Body of pancreas (tissue), 4 donors: ENCODE data around the gene LCE3E.

Source experiments
- POLR2A ChIP-seq, 3 donors: fragments of 450-650 bp; IDR thresholded peaks; one replicate each; pipeline ENCODE4 v1.6.1; 2016; ENCODE audit warnings: antibody characterized with exemption in 3 of 3, mild to moderate bottlenecking in 2 of 3
- TF ChIP-seq, protein P1 (sequence below), 7 experiments: fragments of 450-650 bp in 4 of 7; fragments of 200-600 bp in 3 of 7; sonication (generic) in 3 of 7; IDR thresholded peaks; one replicate each; pipeline ENCODE4 v1.5.1; 2016 to 2019; ENCODE audit warnings: antibody characterized with exemption in 7 of 7

DNA sequence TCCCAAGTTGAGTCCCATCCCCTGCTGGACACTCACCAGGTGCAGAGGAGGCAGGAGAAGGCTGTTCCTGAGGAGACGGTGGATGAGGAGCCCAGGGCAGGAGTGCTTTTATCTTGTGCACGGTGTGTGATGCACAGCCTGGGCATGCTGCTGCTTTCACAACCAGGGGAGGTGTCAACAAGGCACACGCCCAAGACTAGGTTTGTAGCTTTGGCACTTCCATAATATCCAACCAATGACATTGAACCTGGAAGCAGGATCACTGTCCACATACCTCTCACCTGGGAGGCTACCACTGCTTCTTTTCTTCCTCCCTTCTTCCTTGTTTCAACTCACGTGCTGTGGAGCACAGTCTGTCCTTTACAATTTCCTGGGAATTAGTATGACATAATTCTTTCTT is 13.9 kb upstream of the LCE3E start, which contains the start of gene LCE3D:
- TF ChIP-seq POLR2A (IDR thresholded peaks at IDR 0.05), result no peak
- TF ChIP-seq, protein P1, sequence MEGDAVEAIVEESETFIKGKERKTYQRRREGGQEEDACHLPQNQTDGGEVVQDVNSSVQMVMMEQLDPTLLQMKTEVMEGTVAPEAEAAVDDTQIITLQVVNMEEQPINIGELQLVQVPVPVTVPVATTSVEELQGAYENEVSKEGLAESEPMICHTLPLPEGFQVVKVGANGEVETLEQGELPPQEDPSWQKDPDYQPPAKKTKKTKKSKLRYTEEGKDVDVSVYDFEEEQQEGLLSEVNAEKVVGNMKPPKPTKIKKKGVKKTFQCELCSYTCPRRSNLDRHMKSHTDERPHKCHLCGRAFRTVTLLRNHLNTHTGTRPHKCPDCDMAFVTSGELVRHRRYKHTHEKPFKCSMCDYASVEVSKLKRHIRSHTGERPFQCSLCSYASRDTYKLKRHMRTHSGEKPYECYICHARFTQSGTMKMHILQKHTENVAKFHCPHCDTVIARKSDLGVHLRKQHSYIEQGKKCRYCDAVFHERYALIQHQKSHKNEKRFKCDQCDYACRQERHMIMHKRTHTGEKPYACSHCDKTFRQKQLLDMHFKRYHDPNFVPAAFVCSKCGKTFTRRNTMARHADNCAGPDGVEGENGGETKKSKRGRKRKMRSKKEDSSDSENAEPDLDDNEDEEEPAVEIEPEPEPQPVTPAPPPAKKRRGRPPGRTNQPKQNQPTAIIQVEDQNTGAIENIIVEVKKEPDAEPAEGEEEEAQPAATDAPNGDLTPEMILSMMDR (IDR thresholded peaks at IDR 0.05), result no peak
